Left kidney (tissue), 2 donors: Measurements from ENCODE around the gene KCNJ16. TPM values are rescaled to one million over a fixed set of nuclear protein-coding genes. Genes with fewer than 3 reads are reported as not detected.

ENCODE experiments used
- DNase-seq: peaks from one replicate; pipeline ENCODE4 v3.0.0-alpha.2; 2013
- polyA plus RNA-seq: library from polyadenylated mRNA; unstranded; fragments of 120-200 nt; gene quantifications from one replicate; pipeline ENCODE4 v1.2.1, GENCODE V29; 2013; ENCODE audit not compliant: insufficient read length

The KCNJ16 gene
- polyA plus RNA-seq, 1 donor: 180 TPM

- no peak for DNase-seq
These were observed 14.6 kb upstream of the KCNJ16 start for GRCh38 chr17:70060415-70060814.

GRCh38 chr17:70067134-70067533 lies 7.9 kb upstream of the KCNJ16 start:
- no peak for DNase-seq

GRCh38 chr17:70070305-70071027 lies 4.6 kb upstream of the KCNJ16 start:
- DNase-seq: no peak

- no peak for DNase-seq
These were observed 3.9 kb upstream of the KCNJ16 start for GRCh38 chr17:70071127-70071526.

GRCh38 chr17:70071620-70072019 lies 3.4 kb upstream of the KCNJ16 start:
- DNase-seq: no peak

- DNase-seq: no peak
These were observed 2.3 kb upstream of the KCNJ16 start for GRCh38 chr17:70072546-70073309.

GRCh38 chr17:70073310-70073709 lies 1.7 kb upstream of the KCNJ16 start:
- DNase-seq: no peak

- no peak for DNase-seq
These were observed 1.2 kb upstream of the KCNJ16 start for GRCh38 chr17:70073799-70074198.

- no peak for DNase-seq
These were observed 692 bp upstream of the KCNJ16 start for GRCh38 chr17:70074236-70074830.

- DNase-seq: no peak
These were observed 1.2 kb downstream of the KCNJ16 start for GRCh38 chr17:70076189-70076588.

GRCh38 chr17:70076831-70077230 lies 1.8 kb downstream of the KCNJ16 start:
- no peak for DNase-seq

- no peak for DNase-seq
These were observed 3.5 kb downstream of the KCNJ16 start for GRCh38 chr17:70078549-70078948.

GRCh38 chr17:70078994-70079531 lies 4.0 kb downstream of the KCNJ16 start:
- DNase-seq: no peak

- no peak for DNase-seq
These were observed 5.7 kb downstream of the KCNJ16 start for GRCh38 chr17:70080541-70081347.

GRCh38 chr17:70081885-70082284 lies 6.9 kb downstream of the KCNJ16 start:
- DNase-seq: no peak

- no peak for DNase-seq
These were observed 9.5 kb downstream of the KCNJ16 start for GRCh38 chr17:70084476-70084875.

- DNase-seq: no peak
These were observed 11.5 kb downstream of the KCNJ16 start for GRCh38 chr17:70086516-70086915.

GRCh38 chr17:70089513-70090148 lies 14.6 kb downstream of the KCNJ16 start:
- no peak for DNase-seq

GRCh38 chr17:70091005-70091568 lies 16.1 kb downstream of the KCNJ16 start:
- DNase-seq: no peak

GRCh38 chr17:70091696-70092095 lies 16.7 kb downstream of the KCNJ16 start:
- DNase-seq: no peak

GRCh38 chr17:70093163-70093562 lies 18.1 kb downstream of the KCNJ16 start:
- DNase-seq: no peak
